H9 (cell line): ENCODE results near the gene ZCCHC7. TPM values are rescaled to one million over a fixed set of nuclear protein-coding genes. Genes with fewer than 3 reads are reported as not detected.

Experiments used
- DNase-seq: peaks from one replicate; pipeline ENCODE4 v3.0.0-alpha.2; 2017
- H2AFZ ChIP-seq: one replicate; pipeline ENCODE4 v1.6.1; 2013; ENCODE audit warnings: mild to moderate bottlenecking, low read length, control low read depth, moderate library complexity
- H2AK5ac ChIP-seq: 2 replicates; pipeline ENCODE4 v1.6.1; 2013; ENCODE audit warnings: low read length, control low read depth, mixed read lengths; ENCODE audit not compliant: insufficient read length
- H2BK120ac ChIP-seq: one replicate; pipeline ENCODE4 v1.6.1; 2013; ENCODE audit warnings: low read depth, mild to moderate bottlenecking, low read length, control low read depth, inconsistent platforms; ENCODE audit not compliant: poor library complexity, severe bottlenecking
- H2BK12ac ChIP-seq: 2 replicates; pipeline ENCODE4 v1.6.1; 2013; ENCODE audit warnings: low read length, control low read depth, mixed read lengths, low read depth; ENCODE audit not compliant: insufficient read length
- H2BK15ac ChIP-seq: 2 replicates; pipeline ENCODE4 v1.6.1; 2013; ENCODE audit warnings: low read depth, low read length, control low read depth
- H2BK20ac ChIP-seq: one replicate; pipeline ENCODE4 v1.6.1; 2013; ENCODE audit warnings: low read depth, mild to moderate bottlenecking, low read length, control low read depth, inconsistent platforms; ENCODE audit not compliant: poor library complexity, severe bottlenecking
- H2BK5ac ChIP-seq: 2 replicates; pipeline ENCODE4 v1.6.1; 2013; ENCODE audit warnings: low read length, control low read depth, mixed read lengths; ENCODE audit not compliant: insufficient read length
- H3K14ac ChIP-seq: 2 replicates; pipeline ENCODE4 v1.6.1; 2013; ENCODE audit warnings: low read length, control low read depth; ENCODE audit not compliant: insufficient read depth
- H3K18ac ChIP-seq: 2 replicates; pipeline ENCODE4 v1.6.1; 2013; ENCODE audit warnings: low read depth, mild to moderate bottlenecking, mixed read lengths, low read length, control low read depth; ENCODE audit not compliant: insufficient read length
- H3K23ac ChIP-seq: 2 replicates; pipeline ENCODE4 v1.6.1; 2013; ENCODE audit warnings: low read length, control low read depth, mixed read lengths, low read depth; ENCODE audit not compliant: insufficient read length
- H3K23me2 ChIP-seq: 2 replicates; pipeline ENCODE4 v1.6.1; 2013; ENCODE audit warnings: low read depth, mild to moderate bottlenecking, mixed read lengths, low read length, control low read depth; ENCODE audit not compliant: insufficient read length, poor library complexity, severe bottlenecking
- H3K27ac ChIP-seq: 2 replicates; pipeline ENCODE4 v1.5.1; 2013; ENCODE audit warnings: low read length, control low read depth, mixed read lengths, low read depth; ENCODE audit not compliant: insufficient read length
- H3K27me3 ChIP-seq: 2 replicates; pipeline ENCODE4 v1.6.1; 2013; ENCODE audit warnings: low read length, control low read depth, inconsistent platforms; ENCODE audit not compliant: insufficient read depth
- H3K4ac ChIP-seq: 2 replicates; pipeline ENCODE4 v1.6.1; 2013; ENCODE audit warnings: low read depth, mild to moderate bottlenecking, control low read depth, inconsistent platforms, low read length, moderate library complexity
- H3K4me1 ChIP-seq: 2 replicates; pipeline ENCODE4 v1.6.1; 2013; ENCODE audit warnings: low read length, control low read depth, inconsistent platforms; ENCODE audit not compliant: insufficient read depth
- H3K4me2 ChIP-seq: 2 replicates; pipeline ENCODE4 v1.6.1; 2013; ENCODE audit warnings: low read length, control low read depth, mixed read lengths; ENCODE audit not compliant: insufficient read length, insufficient read depth
- H3K56ac ChIP-seq: 2 replicates; pipeline ENCODE4 v1.6.1; 2013; ENCODE audit warnings: low read depth, mild to moderate bottlenecking, mixed read lengths, low read length, control low read depth; ENCODE audit not compliant: insufficient read length
- H3K79me1 ChIP-seq: 2 replicates; pipeline ENCODE4 v1.6.1; 2013; ENCODE audit warnings: low read depth, mild to moderate bottlenecking, moderate library complexity, low read length, control low read depth, inconsistent platforms; ENCODE audit not compliant: insufficient read depth, poor library complexity, severe bottlenecking
- H3K79me2 ChIP-seq: 2 replicates; pipeline ENCODE4 v1.6.1; 2013; ENCODE audit warnings: low read length, control low read depth, inconsistent platforms; ENCODE audit not compliant: insufficient read depth
- H3K9ac ChIP-seq: 2 replicates; pipeline ENCODE4 v1.6.1; 2013; ENCODE audit warnings: low read length, control low read depth, mixed read lengths; ENCODE audit not compliant: insufficient read length; ENCODE audit errors: extremely low read depth
- H3K9me3 ChIP-seq: one replicate; pipeline ENCODE4 v1.6.1; 2013; ENCODE audit warnings: low read depth, low read length, inconsistent platforms; ENCODE audit not compliant: control insufficient read depth
- H3T11ph ChIP-seq: one replicate; pipeline ENCODE4 v1.6.1; 2013; ENCODE audit warnings: mild to moderate bottlenecking, low read length, control low read depth, inconsistent platforms
- H4K20me1 ChIP-seq: one replicate; pipeline ENCODE4 v1.6.1; 2013; ENCODE audit not compliant: control insufficient read depth, insufficient read length, insufficient read depth
- H4K5ac ChIP-seq: 2 replicates; pipeline ENCODE4 v1.6.1; 2013; ENCODE audit warnings: low read depth, mild to moderate bottlenecking, mixed read lengths, low read length, control low read depth; ENCODE audit not compliant: insufficient read length
- H4K8ac ChIP-seq: replicated peaks from 2 replicates; pipeline ENCODE4 v1.6.1; 2013; ENCODE audit warnings: low read length, control low read depth, mixed read lengths, low read depth; ENCODE audit not compliant: insufficient read length
- H4K91ac ChIP-seq: 2 replicates; pipeline ENCODE4 v1.6.1; 2013; ENCODE audit warnings: low read depth, mild to moderate bottlenecking, moderate library complexity, mixed read lengths, low read length, control low read depth; ENCODE audit not compliant: insufficient read length
- H3K27ac Mint-ChIP-seq, 3 experiments: 2 replicates in 2 of 3; 3 replicates in 1 of 3; pipeline ENCODE4 v1.8.0; 2020 to 2021; ENCODE audit warnings: mixed read lengths in 3 of 3, mild to moderate bottlenecking in 1 of 3, moderate library complexity in 1 of 3
- H3K27me3 Mint-ChIP-seq: 2 replicates; pipeline ENCODE4 v1.8.0; 2021; ENCODE audit warnings: low read depth, mild to moderate bottlenecking, moderate library complexity, mixed read lengths
- H3K36me3 Mint-ChIP-seq, 3 experiments: 2 replicates in 2 of 3; 3 replicates in 1 of 3; pipeline ENCODE4 v1.8.0; 2020 to 2021; ENCODE audit warnings: low read depth in 3 of 3, mixed read lengths in 3 of 3; ENCODE audit not compliant: insufficient read depth in 1 of 3
- H3K4me1 Mint-ChIP-seq, 2 experiments: 2 replicates each; pipeline ENCODE4 v1.8.0; 2020; ENCODE audit warnings: mixed read lengths in 2 of 2
- H3K4me3 Mint-ChIP-seq, 2 experiments: 2 replicates in 1 of 2; 3 replicates in 1 of 2; pipeline ENCODE4 v1.8.0; 2020 to 2021; ENCODE audit warnings: mild to moderate bottlenecking in 2 of 2, mixed read lengths in 2 of 2, moderate library complexity in 1 of 2
- H3K9me3 Mint-ChIP-seq, 2 experiments: 2 replicates in 1 of 2; 3 replicates in 1 of 2; pipeline ENCODE4 v1.8.0; 2020; ENCODE audit warnings: mild to moderate bottlenecking in 2 of 2, mixed read lengths in 2 of 2, moderate library complexity in 1 of 2
- WGBS: extraction: QIAGEN DNeasy Blood & Tissue Kit; methylation state at CpG from one replicate; pipeline ENCODE4 v1.1.7; 2013; ENCODE audit warnings: missing lambda C conversion rate, low lambda C conversion rate, mixed read lengths; ENCODE audit not compliant: insufficient read length; ENCODE audit errors: extremely low coverage; 5-methylcytosine and 5-hydroxymethylcytosine counted together
- total RNA-seq: library from RNA; stranded (reverse); gene quantifications from 2 replicates; pipeline ENCODE4 v1.2.1, GENCODE V29; 2021
- TF ChIP-seq, protein P1 (sequence below): fragments of 200-600 bp; sonication (generic); conservative IDR thresholded peaks from 3 replicates; pipeline ENCODE4 v1.8.0; 2021; ENCODE audit warnings: antibody characterized with exemption, mild to moderate bottlenecking

The ZCCHC7 gene
- total RNA-seq, 1 experiment from 2014 or later: 20.3 TPM

DNA sequence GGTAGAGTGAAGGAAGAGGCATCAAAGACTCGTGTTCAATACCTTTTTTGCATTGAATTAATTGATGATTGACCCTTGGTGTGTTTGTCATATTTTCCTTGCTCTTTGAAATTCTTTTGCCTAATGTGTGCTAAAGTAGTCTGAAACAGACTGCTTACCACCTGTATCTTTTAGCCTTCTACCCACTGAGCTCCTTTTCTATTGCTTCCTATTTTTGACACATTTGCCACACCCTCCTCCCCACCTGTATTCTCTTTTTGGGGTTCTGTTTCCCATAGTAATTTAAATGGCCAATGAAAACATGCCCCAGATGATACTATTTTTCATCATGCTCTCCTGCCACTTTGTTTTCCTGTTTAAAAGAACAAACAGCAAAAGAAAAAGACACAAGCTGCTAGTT, 78.5 kb downstream of the ZCCHC7 start:
- Histone ChIP-seq H2BK120ac (no peak overlapping the region), H2AK5ac (no peak overlapping the region), H3K27ac (no peak overlapping the region), H3T11ph (no peak overlapping the region), H4K8ac (no peak overlapping the region), H3K4me2 (no peak overlapping the region), H2BK5ac (no peak overlapping the region), H3K4me1 (peaks cover 9% of the 10 kb centered on the region; the same call in 1 of the 2 replicates), H4K91ac (no peak overlapping the region), H2BK12ac (no peak overlapping the region), H3K4ac (no peak overlapping the region), H3K9ac (no peak overlapping the region), H3K79me1 (no peaks in the 10 kb centered on the region), H2AFZ (no peak overlapping the region), H3K9me3 (no peaks in the 10 kb centered on the region), H3K23me2 (no peaks in the 10 kb centered on the region), H3K23ac (no peak overlapping the region), H3K56ac (no peak overlapping the region), H3K14ac (no peak overlapping the region), H4K20me1 (no peaks in the 10 kb centered on the region), H3K27me3 (no peaks in the 10 kb centered on the region), H4K5ac (no peak overlapping the region), H3K18ac (no peak overlapping the region), H3K79me2 (no peaks in the 10 kb centered on the region; the same call in 1 of the 2 replicates), H2BK15ac (no peak overlapping the region), H2BK20ac (no peak overlapping the region)
- no CpG with 5 or more reads among the region's 1 CpG for WGBS
- Mint-ChIP-seq H3K9me3 (peaks cover 6 to 7% of the 10 kb centered on the region in 2 experiments), H3K27ac (no peak overlapping the region; a peak in 1 of 7 replicates), H3K4me1 (peaks cover 51 to 69% of the 10 kb centered on the region in 2 experiments), H3K4me3 (no peak overlapping the region), H3K27me3 (no peaks in the 10 kb centered on the region; the same call in 1 of the 2 replicates), H3K36me3 (peaks cover 6 to 7% (median 7%) of the 10 kb centered on the region in 3 experiments)
- DNase-seq: no peak
- TF ChIP-seq, protein P1, sequence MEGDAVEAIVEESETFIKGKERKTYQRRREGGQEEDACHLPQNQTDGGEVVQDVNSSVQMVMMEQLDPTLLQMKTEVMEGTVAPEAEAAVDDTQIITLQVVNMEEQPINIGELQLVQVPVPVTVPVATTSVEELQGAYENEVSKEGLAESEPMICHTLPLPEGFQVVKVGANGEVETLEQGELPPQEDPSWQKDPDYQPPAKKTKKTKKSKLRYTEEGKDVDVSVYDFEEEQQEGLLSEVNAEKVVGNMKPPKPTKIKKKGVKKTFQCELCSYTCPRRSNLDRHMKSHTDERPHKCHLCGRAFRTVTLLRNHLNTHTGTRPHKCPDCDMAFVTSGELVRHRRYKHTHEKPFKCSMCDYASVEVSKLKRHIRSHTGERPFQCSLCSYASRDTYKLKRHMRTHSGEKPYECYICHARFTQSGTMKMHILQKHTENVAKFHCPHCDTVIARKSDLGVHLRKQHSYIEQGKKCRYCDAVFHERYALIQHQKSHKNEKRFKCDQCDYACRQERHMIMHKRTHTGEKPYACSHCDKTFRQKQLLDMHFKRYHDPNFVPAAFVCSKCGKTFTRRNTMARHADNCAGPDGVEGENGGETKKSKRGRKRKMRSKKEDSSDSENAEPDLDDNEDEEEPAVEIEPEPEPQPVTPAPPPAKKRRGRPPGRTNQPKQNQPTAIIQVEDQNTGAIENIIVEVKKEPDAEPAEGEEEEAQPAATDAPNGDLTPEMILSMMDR: no peak
